ENCODE measurements around the gene PEX3. TPM values are rescaled to one million over a fixed set of nuclear protein-coding genes. Genes with fewer than 3 reads are reported as not detected.
"Not testable (repeated sequence)": the region's sequence is repeated elsewhere in the genome, so short reads cannot be mapped to it uniquely, and the experiment has no call there.

PEX3 gene
- total and polyA plus RNA-seq, 2 donors (not counting 1 experiment from before 2014, with no cell fraction given): 25.6 to 31.2 TPM

- H3K27me3 ChIP-seq (ENCODE audit: control insufficient read depth, insufficient read depth, low read length): no peaks in the 10 kb centered on the region
- no peak overlapping the region for H3K27ac ChIP-seq (ENCODE audit: insufficient read depth, low read length)
- H3K9me3 ChIP-seq (ENCODE audit: control insufficient read depth, insufficient read depth, low read depth, low read length): no peaks in the 10 kb centered on the region
- no peak for DNase-seq (ENCODE audit: low read depth in 2 of 2)
- H2AFZ ChIP-seq (ENCODE audit: low read length): no peak overlapping the region
- H3K79me2 ChIP-seq (ENCODE audit: control insufficient read depth, insufficient read depth, low read length): peaks cover 30% of the 10 kb centered on the region
- peaks cover 8% of the 10 kb centered on the region for H3K36me3 ChIP-seq (ENCODE audit: control insufficient read depth, insufficient read depth, low read length)
- no peaks in the 10 kb centered on the region for H3K4me1 ChIP-seq (ENCODE audit: control insufficient read depth, extremely low read depth, insufficient read depth, low read length)
- H3K9ac ChIP-seq (ENCODE audit: insufficient read depth, low read length): no peak overlapping the region
- no peaks in the 10 kb centered on the region for H4K20me1 ChIP-seq (ENCODE audit: control insufficient read depth, extremely low read depth, insufficient read depth, low read length)
- no peak overlapping the region for H3K4me2 ChIP-seq (ENCODE audit: extremely low read depth, insufficient read depth, low read length)
- no peak overlapping the region for H3K4me3 ChIP-seq (replicated peaks in 1 of 4; ENCODE audit: control extremely low read depth in 1 of 4, insufficient read depth in 1 of 4, low read depth in 3 of 4, low read length in 4 of 4)
- TF ChIP-seq CTCF (conservative IDR thresholded peaks at IDR 0.05 in 1 of 2, IDR thresholded peaks at IDR 0.05 in 1 of 2; ENCODE audit: low read depth in 1 of 2, low read length in 2 of 2): no peak
- no peak for TF ChIP-seq EZH2 (IDR thresholded peaks at IDR 0.05; ENCODE audit: low read length, missing control alignments)
Measured at GRCh38 chr6:143506620-143507019, 56.0 kb downstream of the PEX3 start.

- Histone ChIP-seq H3K27me3 (ENCODE audit: control insufficient read depth, insufficient read depth, low read length) (no peaks in the 10 kb centered on the region), H3K4me3 (replicated peaks in 1 of 4; ENCODE audit: control extremely low read depth in 1 of 4, insufficient read depth in 1 of 4, low read depth in 3 of 4, low read length in 4 of 4) (no peak overlapping the region), H3K79me2 (ENCODE audit: control insufficient read depth, insufficient read depth, low read length) (peaks cover 30% of the 10 kb centered on the region), H3K4me1 (ENCODE audit: control insufficient read depth, extremely low read depth, insufficient read depth, low read length) (peaks cover 3% of the 10 kb centered on the region), H2AFZ (ENCODE audit: low read length) (no peak overlapping the region), H3K27ac (ENCODE audit: insufficient read depth, low read length) (no peak overlapping the region), H3K36me3 (ENCODE audit: control insufficient read depth, insufficient read depth, low read length) (peaks cover 8% of the 10 kb centered on the region), H3K9me3 (ENCODE audit: control insufficient read depth, insufficient read depth, low read depth, low read length) (no peaks in the 10 kb centered on the region), H3K9ac (ENCODE audit: insufficient read depth, low read length) (no peak overlapping the region), H3K4me2 (ENCODE audit: extremely low read depth, insufficient read depth, low read length) (peak overlapping the region; percentile 15), H4K20me1 (ENCODE audit: control insufficient read depth, extremely low read depth, insufficient read depth, low read length) (no peaks in the 10 kb centered on the region)
- peak; percentile 16 to 29 for DNase-seq (ENCODE audit: low read depth in 2 of 2)
- no peak for TF ChIP-seq CTCF (conservative IDR thresholded peaks at IDR 0.05 in 1 of 2, IDR thresholded peaks at IDR 0.05 in 1 of 2; ENCODE audit: low read depth in 1 of 2, low read length in 2 of 2)
- TF ChIP-seq EZH2 (IDR thresholded peaks at IDR 0.05; ENCODE audit: low read length, missing control alignments): no peak
Measured at GRCh38 chr6:143507358-143508145, 56.9 kb downstream of the PEX3 start.

- H3K9me3 ChIP-seq (ENCODE audit: control insufficient read depth, insufficient read depth, low read depth, low read length); H3K27me3 ChIP-seq (ENCODE audit: control insufficient read depth, insufficient read depth, low read length); DNase-seq (ENCODE audit: low read depth in 2 of 2); H3K4me1 ChIP-seq (ENCODE audit: control insufficient read depth, extremely low read depth, insufficient read depth, low read length); H4K20me1 ChIP-seq (ENCODE audit: control insufficient read depth, extremely low read depth, insufficient read depth, low read length); H2AFZ ChIP-seq (ENCODE audit: low read length); H3K9ac ChIP-seq (ENCODE audit: insufficient read depth, low read length); H3K27ac ChIP-seq (ENCODE audit: insufficient read depth, low read length); H3K36me3 ChIP-seq (ENCODE audit: control insufficient read depth, insufficient read depth, low read length): not testable (repeated sequence)
- peak overlapping the region; percentile 86 for H3K4me2 ChIP-seq (ENCODE audit: extremely low read depth, insufficient read depth, low read length)
- peak overlapping the region; percentile 73 to 83 (median 78) for H3K4me3 ChIP-seq (replicated peaks in 1 of 4; ENCODE audit: control extremely low read depth in 1 of 4, insufficient read depth in 1 of 4, low read depth in 3 of 4, low read length in 4 of 4)
- peaks cover 30% of the 10 kb centered on the region for H3K79me2 ChIP-seq (ENCODE audit: control insufficient read depth, insufficient read depth, low read length)
Measured at GRCh38 chr6:143510326-143510725, 59.7 kb downstream of the PEX3 start.

Data from fibroblast of lung (primary cell).